Neural cell (in vitro differentiated cells): ENCODE data around the gene TFEB. TPM values are rescaled to one million over a fixed set of nuclear protein-coding genes. Genes with fewer than 3 reads are reported as not detected.

Experiments used
- H2AFZ ChIP-seq: fragments of 200-600, 300-800 bp; sonication (generic), shearing (Covaris generic); 2 replicates; pipeline ENCODE4 v1.6.0; 2014; ENCODE audit warnings: low read depth, mild to moderate bottlenecking, antibody characterized with exemption, low read length, moderate library complexity
- H3F3A ChIP-seq: fragments of 200-600 bp; shearing (Covaris generic); 2 replicates; pipeline ENCODE4 v1.6.1; 2016; ENCODE audit warnings: mild to moderate bottlenecking, moderate library complexity, mixed read lengths, antibody characterized with exemption, low read length; ENCODE audit not compliant: insufficient read depth, poor library complexity, severe bottlenecking
- H3K27ac ChIP-seq: fragments of 200-600, 300-800 bp; sonication (generic), shearing (Covaris generic); 2 replicates; pipeline ENCODE4 v1.5.1; 2014; ENCODE audit warnings: mild to moderate bottlenecking, low read length, moderate library complexity
- H3K27me3 ChIP-seq: fragments of 300-800, 200-600 bp; sonication (generic), shearing (Covaris generic); 2 replicates; pipeline ENCODE4 v1.6.0; 2014; ENCODE audit warnings: mild to moderate bottlenecking, low read depth, low read length, moderate library complexity; ENCODE audit not compliant: insufficient read depth
- H3K36me3 ChIP-seq: fragments of 300-800, 200-600 bp; sonication (generic), shearing (Covaris generic); 2 replicates; pipeline ENCODE4 v1.5.1; 2014; ENCODE audit warnings: mild to moderate bottlenecking, antibody characterized with exemption, low read length, moderate library complexity; ENCODE audit not compliant: insufficient read depth
- H3K4me2 ChIP-seq: fragments of 300-800, 200-600 bp; sonication (generic), shearing (Covaris generic); 2 replicates; pipeline ENCODE4 v1.6.0; 2014; ENCODE audit warnings: mild to moderate bottlenecking, low read length
- H3K4me3 ChIP-seq: fragments of 300-800, 200-600 bp; sonication (generic), shearing (Covaris generic); 2 replicates; pipeline ENCODE4 v1.5.1; 2014; ENCODE audit warnings: mild to moderate bottlenecking, low read length, moderate library complexity
- H3K79me2 ChIP-seq: fragments of 200-600 bp; shearing (Covaris generic); replicated peaks from 2 replicates; pipeline ENCODE4 v1.6.0; 2014; ENCODE audit warnings: mild to moderate bottlenecking, low read length, moderate library complexity; ENCODE audit not compliant: insufficient read depth
- H3K9ac ChIP-seq: fragments of 300-800, 200-600 bp; sonication (generic), shearing (Covaris generic); 2 replicates; pipeline ENCODE4 v1.6.1; 2016; ENCODE audit warnings: mild to moderate bottlenecking, low read length, mixed read lengths
- H3K9me2 ChIP-seq: fragments of 200-600 bp; shearing (Covaris generic); 2 replicates; pipeline ENCODE4 v1.6.1; 2016; ENCODE audit warnings: mild to moderate bottlenecking, low read length, mixed read lengths; ENCODE audit not compliant: insufficient read depth
- H3K9me3 ChIP-seq: fragments of 200-600, 300-800 bp; sonication (generic), shearing (Covaris generic); 2 replicates; pipeline ENCODE4 v1.6.1; 2016; ENCODE audit warnings: mild to moderate bottlenecking, mixed run types, low read length, moderate library complexity, mixed read lengths
- H4K20me1 ChIP-seq: fragments of 200-600 bp; shearing (Covaris generic); 2 replicates; pipeline ENCODE4 v1.6.1; 2016; ENCODE audit warnings: mild to moderate bottlenecking, mixed run types; ENCODE audit not compliant: insufficient read depth
- EP300 ChIP-seq: fragments of 450-650 bp; conservative IDR thresholded peaks from 2 replicates; pipeline ENCODE4 v1.6.1; 2014; ENCODE audit warnings: antibody characterized with exemption, mild to moderate bottlenecking, moderate library complexity; ENCODE audit not compliant: poor library complexity, severe bottlenecking
- EZH2 ChIP-seq: fragments of 200-600, 300-800 bp; shearing (Covaris generic), sonication (generic); IDR thresholded peaks from 2 replicates; pipeline ENCODE4 v1.6.1; 2014; ENCODE audit warnings: antibody characterized with exemption, low read length, borderline replicate concordance, mild to moderate bottlenecking; ENCODE audit not compliant: insufficient read depth, poor library complexity, severe bottlenecking
- MXI1 ChIP-seq: fragments of 450-650 bp; conservative IDR thresholded peaks from 2 replicates; pipeline ENCODE4 v1.6.1; 2014; ENCODE audit warnings: antibody characterized with exemption, mild to moderate bottlenecking; ENCODE audit not compliant: poor library complexity, severe bottlenecking
- POLR2AphosphoS5 ChIP-seq: IDR thresholded peaks from 2 replicates; pipeline ENCODE4 v1.6.1; 2012
- RAD21 ChIP-seq: fragments of 450-650 bp; conservative IDR thresholded peaks from 2 replicates; pipeline ENCODE4 v1.6.1; 2014; ENCODE audit warnings: antibody characterized with exemption, mild to moderate bottlenecking, moderate library complexity
- SMC3 ChIP-seq: fragments of 450-650 bp; conservative IDR thresholded peaks from 2 replicates; pipeline ENCODE4 v1.6.1; 2014; ENCODE audit warnings: antibody characterized with exemption, mild to moderate bottlenecking, moderate library complexity; ENCODE audit not compliant: poor library complexity
- TAF1 ChIP-seq: IDR thresholded peaks from 2 replicates; pipeline ENCODE4 v1.6.1; 2012; ENCODE audit warnings: low read depth
- polyA plus RNA-seq: library from polyadenylated mRNA; depleted of rRNA; stranded (reverse); fragments of >200 nt; gene quantifications from 2 replicates; pipeline ENCODE4 v1.2.3, GENCODE V29; 2014
- TF ChIP-seq, protein P1 (sequence below): fragments of 450-650 bp; IDR thresholded peaks from 2 replicates; pipeline ENCODE4 v1.5.1; 2014; ENCODE audit warnings: antibody characterized with exemption, mild to moderate bottlenecking, moderate library complexity; ENCODE audit not compliant: poor library complexity, severe bottlenecking
- TF ChIP-seq, protein P2 (sequence below): IDR thresholded peaks from 2 replicates; pipeline ENCODE4 v1.6.1; 2012; ENCODE audit warnings: borderline replicate concordance

The TFEB gene
- polyA plus RNA-seq, 1 donor from 2014 or later, result 0.24 TPM

DNA sequence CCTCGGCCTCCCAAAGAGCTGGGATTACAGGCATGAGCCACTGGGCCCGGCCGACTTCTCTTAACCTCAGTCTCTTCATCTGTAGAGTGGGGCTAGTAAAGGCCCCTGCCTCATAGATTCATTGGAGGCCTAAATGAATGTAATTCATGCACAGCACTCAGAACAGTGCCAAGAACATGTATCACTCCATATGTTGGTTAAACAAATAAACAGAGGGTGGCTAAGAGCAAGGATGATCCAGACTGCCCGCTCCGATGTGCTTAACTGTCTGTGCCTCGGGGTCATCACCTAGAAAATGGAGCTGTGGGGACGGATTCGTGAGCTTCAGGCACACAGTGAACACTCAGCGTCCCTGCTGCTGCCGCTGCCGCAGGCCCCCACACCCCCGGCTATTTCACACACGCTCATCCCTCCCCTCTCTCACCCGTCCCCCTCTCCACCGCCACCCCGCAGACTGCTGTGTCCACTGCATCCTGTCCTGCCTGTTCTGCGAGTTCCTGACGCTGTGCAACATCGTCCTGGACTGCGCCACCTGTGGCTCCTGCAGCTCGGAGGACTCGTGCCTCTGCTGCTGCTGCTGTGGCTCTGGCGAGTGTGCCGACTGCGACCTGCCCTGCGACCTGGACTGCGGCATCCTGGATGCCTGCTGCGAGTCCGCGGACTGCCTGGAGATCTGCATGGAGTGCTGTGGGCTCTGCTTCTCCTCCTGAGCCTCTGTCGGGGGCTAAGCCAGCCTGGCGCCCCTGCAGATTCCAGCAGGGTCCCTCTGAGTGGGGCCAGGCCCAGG, 82.3 kb downstream of the TFEB start:
- Histone ChIP-seq H3K9ac (no peak overlapping the region), H3K36me3 (no peaks in the 10 kb centered on the region), H3F3A (no peaks in the 10 kb centered on the region), H3K9me3 (no peaks in the 10 kb centered on the region), H4K20me1 (no peaks in the 10 kb centered on the region), H2AFZ (no peak overlapping the region), H3K27ac (no peak overlapping the region), H3K9me2 (no peaks in the 10 kb centered on the region), H3K4me2 (no peak overlapping the region), H3K79me2 (no peaks in the 10 kb centered on the region), H3K27me3 (no peaks in the 10 kb centered on the region), H3K4me3 (no peak overlapping the region)
- TF ChIP-seq, protein P1, sequence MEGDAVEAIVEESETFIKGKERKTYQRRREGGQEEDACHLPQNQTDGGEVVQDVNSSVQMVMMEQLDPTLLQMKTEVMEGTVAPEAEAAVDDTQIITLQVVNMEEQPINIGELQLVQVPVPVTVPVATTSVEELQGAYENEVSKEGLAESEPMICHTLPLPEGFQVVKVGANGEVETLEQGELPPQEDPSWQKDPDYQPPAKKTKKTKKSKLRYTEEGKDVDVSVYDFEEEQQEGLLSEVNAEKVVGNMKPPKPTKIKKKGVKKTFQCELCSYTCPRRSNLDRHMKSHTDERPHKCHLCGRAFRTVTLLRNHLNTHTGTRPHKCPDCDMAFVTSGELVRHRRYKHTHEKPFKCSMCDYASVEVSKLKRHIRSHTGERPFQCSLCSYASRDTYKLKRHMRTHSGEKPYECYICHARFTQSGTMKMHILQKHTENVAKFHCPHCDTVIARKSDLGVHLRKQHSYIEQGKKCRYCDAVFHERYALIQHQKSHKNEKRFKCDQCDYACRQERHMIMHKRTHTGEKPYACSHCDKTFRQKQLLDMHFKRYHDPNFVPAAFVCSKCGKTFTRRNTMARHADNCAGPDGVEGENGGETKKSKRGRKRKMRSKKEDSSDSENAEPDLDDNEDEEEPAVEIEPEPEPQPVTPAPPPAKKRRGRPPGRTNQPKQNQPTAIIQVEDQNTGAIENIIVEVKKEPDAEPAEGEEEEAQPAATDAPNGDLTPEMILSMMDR, result no peak
- TF ChIP-seq POLR2AphosphoS5 (no peak), TAF1 (no peak), RAD21 (no peak), EP300 (no peak), MXI1 (no peak)

DNA sequence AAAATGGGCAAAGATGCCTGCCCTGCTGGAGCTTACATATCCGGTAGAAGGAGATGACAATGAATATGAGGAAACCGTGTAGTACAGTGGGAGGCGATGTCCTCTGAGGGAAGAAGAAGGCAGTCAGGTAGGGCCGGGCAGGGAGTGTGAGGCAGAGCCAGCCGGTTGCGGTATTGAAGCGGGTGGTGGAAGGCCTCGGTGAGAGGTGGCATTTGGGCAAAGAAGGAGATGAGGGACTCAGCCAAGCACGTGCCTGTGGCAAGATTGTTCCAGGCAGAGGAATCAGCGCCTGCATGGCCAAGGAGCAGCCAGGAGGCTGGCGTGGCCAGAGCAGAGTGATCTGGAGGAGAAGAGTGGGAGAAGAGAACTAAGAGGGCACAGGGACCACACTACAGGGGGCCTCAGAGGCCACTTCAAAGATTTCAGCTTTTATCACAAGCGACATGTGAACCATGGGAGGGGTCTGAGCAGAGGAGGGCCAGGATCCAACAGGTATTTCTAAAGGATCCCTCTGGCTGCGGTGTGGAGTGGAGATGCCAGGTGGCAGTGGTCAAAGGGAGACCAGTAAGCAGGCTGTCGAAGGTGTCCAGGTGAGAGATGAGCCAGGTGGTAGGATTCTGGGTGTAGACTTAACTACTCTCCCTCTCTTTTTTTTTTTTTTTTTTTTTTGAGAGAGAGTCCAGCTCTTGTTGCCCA, 83.3 kb downstream of the TFEB start:
- Histone ChIP-seq H3F3A (no peaks in the 10 kb centered on the region), H3K27me3 (no peaks in the 10 kb centered on the region), H3K27ac (no peak overlapping the region), H3K4me2 (no peak overlapping the region), H3K9me3 (no peaks in the 10 kb centered on the region), H4K20me1 (no peaks in the 10 kb centered on the region), H3K79me2 (no peaks in the 10 kb centered on the region), H3K9me2 (no peaks in the 10 kb centered on the region), H2AFZ (no peak overlapping the region), H3K36me3 (no peaks in the 10 kb centered on the region), H3K4me3 (no peak overlapping the region), H3K9ac (no peak overlapping the region)
- TF ChIP-seq RAD21 (no peak), MXI1 (no peak), POLR2AphosphoS5 (no peak), TAF1 (no peak), EP300 (no peak), EZH2 (no peak), SMC3 (no peak)
- TF ChIP-seq, protein P1, result no peak
- TF ChIP-seq, protein P2, sequence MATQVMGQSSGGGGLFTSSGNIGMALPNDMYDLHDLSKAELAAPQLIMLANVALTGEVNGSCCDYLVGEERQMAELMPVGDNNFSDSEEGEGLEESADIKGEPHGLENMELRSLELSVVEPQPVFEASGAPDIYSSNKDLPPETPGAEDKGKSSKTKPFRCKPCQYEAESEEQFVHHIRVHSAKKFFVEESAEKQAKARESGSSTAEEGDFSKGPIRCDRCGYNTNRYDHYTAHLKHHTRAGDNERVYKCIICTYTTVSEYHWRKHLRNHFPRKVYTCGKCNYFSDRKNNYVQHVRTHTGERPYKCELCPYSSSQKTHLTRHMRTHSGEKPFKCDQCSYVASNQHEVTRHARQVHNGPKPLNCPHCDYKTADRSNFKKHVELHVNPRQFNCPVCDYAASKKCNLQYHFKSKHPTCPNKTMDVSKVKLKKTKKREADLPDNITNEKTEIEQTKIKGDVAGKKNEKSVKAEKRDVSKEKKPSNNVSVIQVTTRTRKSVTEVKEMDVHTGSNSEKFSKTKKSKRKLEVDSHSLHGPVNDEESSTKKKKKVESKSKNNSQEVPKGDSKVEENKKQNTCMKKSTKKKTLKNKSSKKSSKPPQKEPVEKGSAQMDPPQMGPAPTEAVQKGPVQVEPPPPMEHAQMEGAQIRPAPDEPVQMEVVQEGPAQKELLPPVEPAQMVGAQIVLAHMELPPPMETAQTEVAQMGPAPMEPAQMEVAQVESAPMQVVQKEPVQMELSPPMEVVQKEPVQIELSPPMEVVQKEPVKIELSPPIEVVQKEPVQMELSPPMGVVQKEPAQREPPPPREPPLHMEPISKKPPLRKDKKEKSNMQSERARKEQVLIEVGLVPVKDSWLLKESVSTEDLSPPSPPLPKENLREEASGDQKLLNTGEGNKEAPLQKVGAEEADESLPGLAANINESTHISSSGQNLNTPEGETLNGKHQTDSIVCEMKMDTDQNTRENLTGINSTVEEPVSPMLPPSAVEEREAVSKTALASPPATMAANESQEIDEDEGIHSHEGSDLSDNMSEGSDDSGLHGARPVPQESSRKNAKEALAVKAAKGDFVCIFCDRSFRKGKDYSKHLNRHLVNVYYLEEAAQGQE, result no peak
